Ovary (tissue), 3 donors: ENCODE results near the gene MUC3A.
"Not testable (repeated sequence)": the region's sequence is repeated elsewhere in the genome, so short reads cannot be mapped to it uniquely, and the experiment has no call there.

Experiments used
- CTCF ChIP-seq, 3 donors: fragments of 450-650 bp in 2 of 3; fragments of 200-600 bp in 1 of 3; IDR thresholded peaks; one replicate each; pipeline versions ENCODE4 v1.5.1 to v1.8.0; 2016 to 2022; ENCODE audit warnings: antibody characterized with exemption in 3 of 3, mild to moderate bottlenecking in 1 of 3
- EP300 ChIP-seq: sonication (generic); formaldehyde crosslinking; IDR thresholded peaks from one replicate; pipeline ENCODE4 v1.6.1; 2017; ENCODE audit warnings: antibody characterized with exemption
- donor health status: DM: no; HTN: no; CAD: no.

DNA sequence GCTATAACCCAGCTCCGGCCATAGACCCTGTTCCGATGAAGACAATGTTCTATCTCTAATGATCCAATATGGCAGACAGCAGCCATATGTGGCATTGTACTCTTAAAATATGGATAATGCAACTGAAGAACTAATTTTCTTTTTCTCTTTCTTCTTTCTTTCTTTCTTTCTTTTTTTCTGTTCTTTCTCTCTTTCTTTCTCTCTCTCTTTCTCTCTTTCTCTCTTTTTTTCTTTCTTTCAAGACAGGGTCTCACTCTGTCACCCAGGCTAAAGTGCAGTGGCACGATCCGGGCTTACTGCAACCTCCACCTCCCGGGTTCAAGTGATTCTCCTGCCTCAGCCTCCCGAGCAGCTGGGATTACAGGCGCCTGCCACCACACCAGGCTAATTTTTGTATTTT lies 13.2 kb upstream of the MUC3A start:
- not testable (repeated sequence) for TF ChIP-seq EP300; CTCF (IDR thresholded peaks at IDR 0.05)
